ENCODE data around the gene PLCB2. TPM values are rescaled to one million over a fixed set of nuclear protein-coding genes. Genes with fewer than 3 reads are reported as not detected.

PLCB2 gene
- total RNA-seq, 2 donors from 2014 or later = 4.4 to 5.3 TPM

- H3K36me3 Mint-ChIP-seq (ENCODE audit: low read depth) = no peaks in the 10 kb centered on the region
- Histone ChIP-seq H3K9ac (ENCODE audit: extremely low read depth, low read length, poor library complexity, severe bottlenecking) (no peak overlapping the region), H3K9me3 (ENCODE audit: control insufficient read depth, low read length) (no peaks in the 10 kb centered on the region), H3K36me3 (ENCODE audit: control insufficient read depth, insufficient read depth, low read length) (no peaks in the 10 kb centered on the region), H3K4me3 (ENCODE audit: low read length) (no peak overlapping the region), H3K4me1 (ENCODE audit: control insufficient read depth, insufficient read depth, low read length) (no peaks in the 10 kb centered on the region), H3K27ac (ENCODE audit: low read depth, low read length) (no peak overlapping the region), H3K27me3 (ENCODE audit: control insufficient read depth, insufficient read depth, low read length, poor library complexity, severe bottlenecking) (peaks cover 19% of the 10 kb centered on the region)
- no peak overlapping the region for H3K27ac Mint-ChIP-seq
- H3K9me3 Mint-ChIP-seq = no peaks in the 10 kb centered on the region
- H3K4me1 Mint-ChIP-seq = no peaks in the 10 kb centered on the region
- WGBS, 2 experiments (ENCODE audit: insufficient coverage in 1 of 2, insufficient read length in 1 of 2) = 84 to 98% methylated on average over 8 to 9 of the region's 9 CpGs
- no peak overlapping the region for H3K4me3 Mint-ChIP-seq
- H3K27me3 Mint-ChIP-seq (ENCODE audit: insufficient read depth) = peaks cover 18% of the 10 kb centered on the region
- DNase-seq = peak; percentile 47
- TF ChIP-seq, protein P1, sequence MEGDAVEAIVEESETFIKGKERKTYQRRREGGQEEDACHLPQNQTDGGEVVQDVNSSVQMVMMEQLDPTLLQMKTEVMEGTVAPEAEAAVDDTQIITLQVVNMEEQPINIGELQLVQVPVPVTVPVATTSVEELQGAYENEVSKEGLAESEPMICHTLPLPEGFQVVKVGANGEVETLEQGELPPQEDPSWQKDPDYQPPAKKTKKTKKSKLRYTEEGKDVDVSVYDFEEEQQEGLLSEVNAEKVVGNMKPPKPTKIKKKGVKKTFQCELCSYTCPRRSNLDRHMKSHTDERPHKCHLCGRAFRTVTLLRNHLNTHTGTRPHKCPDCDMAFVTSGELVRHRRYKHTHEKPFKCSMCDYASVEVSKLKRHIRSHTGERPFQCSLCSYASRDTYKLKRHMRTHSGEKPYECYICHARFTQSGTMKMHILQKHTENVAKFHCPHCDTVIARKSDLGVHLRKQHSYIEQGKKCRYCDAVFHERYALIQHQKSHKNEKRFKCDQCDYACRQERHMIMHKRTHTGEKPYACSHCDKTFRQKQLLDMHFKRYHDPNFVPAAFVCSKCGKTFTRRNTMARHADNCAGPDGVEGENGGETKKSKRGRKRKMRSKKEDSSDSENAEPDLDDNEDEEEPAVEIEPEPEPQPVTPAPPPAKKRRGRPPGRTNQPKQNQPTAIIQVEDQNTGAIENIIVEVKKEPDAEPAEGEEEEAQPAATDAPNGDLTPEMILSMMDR (conservative IDR thresholded peaks at IDR 0.05) = no peak
These were observed 61.9 kb downstream of the PLCB2 start for GRCh38 chr15:40245666-40246450.

DNA sequence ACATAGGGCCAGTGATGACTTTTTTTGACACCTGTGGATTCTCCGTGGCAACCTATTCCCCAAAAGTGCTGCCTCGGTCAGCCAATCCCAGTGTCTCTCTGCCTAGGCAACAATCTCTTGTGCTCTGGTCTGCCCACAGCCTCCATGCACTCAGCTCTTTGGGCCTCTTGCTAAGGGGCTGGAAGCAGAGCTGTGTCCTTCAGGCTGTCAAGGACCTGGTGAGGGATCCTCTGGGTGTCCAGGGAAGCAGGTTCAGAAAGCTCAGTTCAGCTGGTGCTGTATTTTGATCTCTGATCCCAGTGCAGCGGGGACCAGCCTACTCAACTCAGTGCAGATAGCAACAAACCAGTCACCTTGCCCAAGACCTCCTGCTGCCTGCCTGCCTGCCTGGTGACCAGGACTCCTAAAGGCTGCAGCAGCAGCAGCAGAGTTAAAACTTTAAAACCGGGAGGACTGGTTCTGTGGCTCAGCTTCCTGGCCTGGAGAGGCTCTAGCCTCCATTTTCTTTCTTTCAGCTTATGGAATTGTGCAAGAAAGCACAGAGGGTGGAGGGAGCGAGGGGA lies 62.7 kb downstream of the PLCB2 start:
- WGBS, 2 experiments (ENCODE audit: insufficient coverage in 1 of 2, insufficient read length in 1 of 2) = 91 to 92% methylated on average over 4 to 5 of the region's 5 CpGs
- H3K9ac ChIP-seq (ENCODE audit: extremely low read depth, low read length, poor library complexity, severe bottlenecking) = no peak overlapping the region
- H3K4me3 Mint-ChIP-seq = no peak overlapping the region

DNA sequence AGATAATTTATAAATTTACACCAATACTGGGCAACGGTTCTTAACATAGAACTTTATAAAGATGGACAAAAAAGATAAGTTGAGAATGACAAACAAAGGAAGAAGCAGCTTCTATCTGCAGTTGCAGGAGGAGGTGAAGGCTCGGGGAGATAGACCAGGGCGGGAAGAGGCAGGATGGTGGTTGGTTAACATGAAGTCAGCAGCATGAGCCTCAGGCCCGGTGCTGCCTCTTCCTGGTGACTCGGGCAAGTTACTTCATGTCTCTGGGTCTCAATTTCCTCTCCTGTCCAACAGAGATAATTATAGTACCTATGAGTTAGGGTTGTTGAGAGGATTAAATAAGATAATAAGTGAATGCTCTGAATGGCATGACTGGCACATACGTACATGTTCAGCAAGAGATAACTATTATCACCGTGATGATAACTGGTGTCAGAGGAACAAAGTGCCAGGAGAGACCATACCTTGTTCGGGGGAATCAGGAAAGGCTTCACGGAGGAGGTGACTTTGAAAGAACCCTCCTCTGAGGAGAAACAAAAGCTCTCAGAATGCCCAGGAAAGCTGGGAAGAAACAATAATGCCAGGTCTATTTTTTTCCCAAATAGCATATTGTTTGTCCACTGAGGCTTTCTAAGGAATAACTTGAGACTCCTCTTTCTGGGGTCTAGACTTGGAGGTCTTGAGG lies 64.5 kb downstream of the PLCB2 start:
- Mint-ChIP-seq H3K36me3 (ENCODE audit: low read depth) (no peaks in the 10 kb centered on the region), H3K4me1 (peaks cover 6% of the 10 kb centered on the region), H3K27ac (no peak overlapping the region), H3K9me3 (no peaks in the 10 kb centered on the region), H3K4me3 (no peak overlapping the region), H3K27me3 (ENCODE audit: insufficient read depth) (peaks cover 21% of the 10 kb centered on the region)
- 92 to 95% methylated on average over 6 to 9 of the region's 9 CpGs for WGBS, 2 experiments (ENCODE audit: insufficient coverage in 1 of 2, insufficient read length in 1 of 2)
- Histone ChIP-seq H3K9ac (ENCODE audit: extremely low read depth, low read length, poor library complexity, severe bottlenecking) (no peak overlapping the region), H3K9me3 (ENCODE audit: control insufficient read depth, low read length) (no peaks in the 10 kb centered on the region), H3K27ac (ENCODE audit: low read depth, low read length) (no peak overlapping the region), H3K4me3 (ENCODE audit: low read length) (no peak overlapping the region), H3K4me1 (ENCODE audit: control insufficient read depth, insufficient read depth, low read length) (no peaks in the 10 kb centered on the region), H3K36me3 (ENCODE audit: control insufficient read depth, insufficient read depth, low read length) (no peaks in the 10 kb centered on the region), H3K27me3 (ENCODE audit: control insufficient read depth, insufficient read depth, low read length, poor library complexity, severe bottlenecking) (peaks cover 10% of the 10 kb centered on the region)
- DNase-seq = no peak
- TF ChIP-seq, protein P1 (conservative IDR thresholded peaks at IDR 0.05) = no peak

More for the DNA sequence above, 62.7 kb downstream of the PLCB2 start:
- H3K4me1 ChIP-seq (ENCODE audit: control insufficient read depth, insufficient read depth, low read length) = no peaks in the 10 kb centered on the region
- H3K36me3 ChIP-seq (ENCODE audit: control insufficient read depth, insufficient read depth, low read length) = no peaks in the 10 kb centered on the region
- H3K36me3 Mint-ChIP-seq (ENCODE audit: low read depth) = no peaks in the 10 kb centered on the region
- H3K9me3 ChIP-seq (ENCODE audit: control insufficient read depth, low read length) = no peaks in the 10 kb centered on the region
- TF ChIP-seq, protein P1 (conservative IDR thresholded peaks at IDR 0.05) = no peak
- peaks cover 11% of the 10 kb centered on the region for H3K27me3 Mint-ChIP-seq (ENCODE audit: insufficient read depth)
- H3K4me1 Mint-ChIP-seq = no peaks in the 10 kb centered on the region
- no peak overlapping the region for H3K27ac Mint-ChIP-seq
- H3K9me3 Mint-ChIP-seq = no peaks in the 10 kb centered on the region
- peak; percentile 66 for DNase-seq
- peaks cover 11% of the 10 kb centered on the region for H3K27me3 ChIP-seq (ENCODE audit: control insufficient read depth, insufficient read depth, low read length, poor library complexity, severe bottlenecking)
- H3K4me3 ChIP-seq (ENCODE audit: low read length) = no peak overlapping the region
- H3K27ac ChIP-seq (ENCODE audit: low read depth, low read length) = no peak overlapping the region
